NCI-H774 (cell line): Measurements from ENCODE around the gene FTSJ1.

ENCODE experiments used
- DNase-seq: peaks from one replicate; lab custom pipeline; 2025; lab: John Stamatoyannopoulos, UW

FTSJ1 gene

GRCh38 chrX:48470110-48470832 lies 5.7 kb upstream of the FTSJ1 start, which contains the start of gene SLC38A5:
Gene SLC38A5, minus strand, starts transcription at chrX:48470260. Its CDS starts 2,336 bp downstream, at chrX:48467924.
- DNase-seq = no peak

GRCh38 chrX:48470833-48471118 lies 5.2 kb upstream of the FTSJ1 start:
- no peak for DNase-seq

GRCh38 chrX:48471504-48471903 lies 4.5 kb upstream of the FTSJ1 start:
- no peak for DNase-seq

GRCh38 chrX:48472225-48472624 lies 3.8 kb upstream of the FTSJ1 start:
- DNase-seq = no peak

- no peak for DNase-seq
Measured at GRCh38 chrX:48472851-48473703, 2.9 kb upstream of the FTSJ1 start.

- DNase-seq = no peak
Measured at GRCh38 chrX:48473704-48473990, 2.4 kb upstream of the FTSJ1 start.

- no peak for DNase-seq
Measured at GRCh38 chrX:48474127-48474526, 1.9 kb upstream of the FTSJ1 start.

- DNase-seq = no peak
Measured at GRCh38 chrX:48474581-48474980, 1.4 kb upstream of the FTSJ1 start.

GRCh38 chrX:48475296-48475695 lies 703 bp upstream of the FTSJ1 start:
- no peak for DNase-seq

GRCh38 chrX:48476919-48477318 lies 920 bp downstream of the FTSJ1 start:
- no peak for DNase-seq

GRCh38 chrX:48477960-48478755 lies 2.2 kb downstream of the FTSJ1 start:
- DNase-seq = no peak

GRCh38 chrX:48478806-48479205 lies 2.8 kb downstream of the FTSJ1 start:
- no peak for DNase-seq

- DNase-seq = no peak
Measured at GRCh38 chrX:48480142-48480541, 4.1 kb downstream of the FTSJ1 start.

- DNase-seq = no peak
Measured at GRCh38 chrX:48480583-48480982, 4.6 kb downstream of the FTSJ1 start.

- no peak for DNase-seq
Measured at GRCh38 chrX:48482526-48482925, 6.5 kb downstream of the FTSJ1 start.

- DNase-seq = no peak
Measured at GRCh38 chrX:48487362-48487798, 11.4 kb downstream of the FTSJ1 start.

GRCh38 chrX:48488034-48488433 lies 12.0 kb downstream of the FTSJ1 start:
- DNase-seq = no peak

GRCh38 chrX:48489296-48489695 lies 13.3 kb downstream of the FTSJ1 start:
- no peak for DNase-seq

- no peak for DNase-seq
Measured at GRCh38 chrX:48489892-48490291, 13.9 kb downstream of the FTSJ1 start.

- DNase-seq = no peak
Measured at GRCh38 chrX:48490661-48491060, 14.7 kb downstream of the FTSJ1 start.

- no peak for DNase-seq
Measured at GRCh38 chrX:48491809-48492208, 15.8 kb downstream of the FTSJ1 start.

GRCh38 chrX:48492293-48492910 lies 16.4 kb downstream of the FTSJ1 start:
- DNase-seq = no peak
